ENCODE measurements around the gene CNDP1.

Gene CNDP1

GRCh38 chr18:74622072-74622471, 87.8 kb downstream of the CNDP1 start (continued):
- no peak for TF ChIP-seq ZNF639 (tag by site-specific recombination; IDR thresholded peaks at IDR 0.05)

- Histone ChIP-seq H3K9me3 (ENCODE audit: control insufficient read depth, insufficient read depth, low read depth, low read length) (no peaks in the 10 kb centered on the region), H3K4me3 (ENCODE audit: low read depth, low read length) (no peak overlapping the region), H3K27ac (ENCODE audit: extremely low read depth, low read depth, low read length) (no peak overlapping the region), H3K4me1 (ENCODE audit: control insufficient read depth, insufficient read depth, low read length) (no peaks in the 10 kb centered on the region; the same call in 1 of the 2 replicates), H3K36me3 (ENCODE audit: control insufficient read depth in 2 of 2, insufficient read depth in 1 of 2, low read length in 2 of 2) (no peaks in the 10 kb centered on the region)
- CTCF ChIA-PET, result interaction anchor here (0.6 to 1.7 kb wide), 6 partner anchors 9 to 1632 kb away, joined by 3 to 6 read pairs (median 3); no protein-coding TSS in a partner anchor
- TF ChIP-seq ZNF654 (tag by site-specific recombination; IDR thresholded peaks at IDR 0.05; ENCODE audit: low read depth) (peak; percentile 16), ZNF138 (tag by site-specific recombination; IDR thresholded peaks at IDR 0.05; ENCODE audit: borderline replicate concordance) (no peak), PRDM1 (tag by site-specific recombination; IDR thresholded peaks at IDR 0.05) (peak; percentile 73), ZNF596 (tag by site-specific recombination; IDR thresholded peaks at IDR 0.05) (no peak), ZNF114 (tag by site-specific recombination; IDR thresholded peaks at IDR 0.05) (no peak), ZSCAN4 (tag by site-specific recombination; IDR thresholded peaks at IDR 0.05) (peak; percentile 43)
- POLR2A ChIA-PET, result no interaction called here
Measured at GRCh38 chr18:74623047-74623816, 88.9 kb downstream of the CNDP1 start.

GRCh38 chr18:74624466-74624865, 90.2 kb downstream of the CNDP1 start:
- TF ChIP-seq ZNF2 (tag by site-specific recombination; IDR thresholded peaks at IDR 0.05) (no peak), HOXA7 (CRISPR knock-in tag; IDR thresholded peaks at IDR 0.05; ENCODE audit: borderline replicate concordance) (no peak), ZNF112 (tag by site-specific recombination; IDR thresholded peaks at IDR 0.05) (no peak), PRDM1 (tag by site-specific recombination; IDR thresholded peaks at IDR 0.05) (no peak), ZSCAN16 (tag by site-specific recombination; IDR thresholded peaks at IDR 0.05) (no peak), EGR2 (tag by site-specific recombination; IDR thresholded peaks at IDR 0.05; ENCODE audit: low read depth) (no peak), HOXC10 (CRISPR knock-in tag; IDR thresholded peaks at IDR 0.05) (no peak), ZNF350 (tag by site-specific recombination; IDR thresholded peaks at IDR 0.05) (no peak), ZNF658 (tag by site-specific recombination; IDR thresholded peaks at IDR 0.05) (no peak)
- H3K4me1 ChIP-seq (ENCODE audit: control insufficient read depth, insufficient read depth, low read length), result no peaks in the 10 kb centered on the region; the same call in 1 of the 2 replicates
- H3K36me3 ChIP-seq (ENCODE audit: control insufficient read depth in 2 of 2, insufficient read depth in 1 of 2, low read length in 2 of 2), result no peaks in the 10 kb centered on the region
- CTCF ChIA-PET, result interaction anchor here (0.6 to 1.7 kb wide), 4 partner anchors 10 to 494 kb away, joined by 3 to 7 read pairs (median 4); no protein-coding TSS in a partner anchor
- POLR2A ChIA-PET, result no interaction called here
- no peaks in the 10 kb centered on the region for H3K9me3 ChIP-seq (ENCODE audit: control insufficient read depth, insufficient read depth, low read depth, low read length)
- no peak overlapping the region for H3K4me3 ChIP-seq (ENCODE audit: low read depth, low read length)
- no peak overlapping the region for H3K27ac ChIP-seq (ENCODE audit: extremely low read depth, low read depth, low read length)

GRCh38 chr18:74625157-74625556, 90.9 kb downstream of the CNDP1 start:
- CTCF ChIA-PET, result no interaction called here
- H3K9me3 ChIP-seq (ENCODE audit: control insufficient read depth, insufficient read depth, low read depth, low read length), result no peaks in the 10 kb centered on the region
- TF ChIP-seq ZNF280D (tag by site-specific recombination; IDR thresholded peaks at IDR 0.05) (no peak), GLI2 (tag by site-specific recombination; IDR thresholded peaks at IDR 0.05; ENCODE audit: borderline replicate concordance, low read depth) (no peak), PRDM6 (tag by site-specific recombination; IDR thresholded peaks at IDR 0.05) (no peak), ZNF654 (tag by site-specific recombination; IDR thresholded peaks at IDR 0.05; ENCODE audit: low read depth) (no peak), ZNF707 (tag by site-specific recombination; IDR thresholded peaks at IDR 0.05) (no peak), ZNF366 (tag by site-specific recombination; conservative IDR thresholded peaks at IDR 0.05) (no peak), OSR2 (tag by site-specific recombination; IDR thresholded peaks at IDR 0.05) (no peak), ZNF239 (tag by site-specific recombination; IDR thresholded peaks at IDR 0.05) (no peak)

More at GRCh38 chr18:74625157-74625556, 90.9 kb downstream of the CNDP1 start:
- no peak overlapping the region for H3K4me3 ChIP-seq (ENCODE audit: low read depth, low read length)
- H3K4me1 ChIP-seq (ENCODE audit: control insufficient read depth, insufficient read depth, low read length), result no peaks in the 10 kb centered on the region; the same call in 1 of the 2 replicates
- H3K27ac ChIP-seq (ENCODE audit: extremely low read depth, low read depth, low read length), result no peak overlapping the region
- H3K36me3 ChIP-seq (ENCODE audit: control insufficient read depth in 2 of 2, insufficient read depth in 1 of 2, low read length in 2 of 2), result no peaks in the 10 kb centered on the region
- POLR2A ChIA-PET, result no interaction called here

All from HEK293 (cell line).